Kidney glomerular epithelial cell (primary cell): ENCODE results near the gene PHKB.

Experiments
- DNase-seq: peaks from one replicate; lab custom pipeline; 2025; lab: John Stamatoyannopoulos, UW

Gene PHKB

DNA sequence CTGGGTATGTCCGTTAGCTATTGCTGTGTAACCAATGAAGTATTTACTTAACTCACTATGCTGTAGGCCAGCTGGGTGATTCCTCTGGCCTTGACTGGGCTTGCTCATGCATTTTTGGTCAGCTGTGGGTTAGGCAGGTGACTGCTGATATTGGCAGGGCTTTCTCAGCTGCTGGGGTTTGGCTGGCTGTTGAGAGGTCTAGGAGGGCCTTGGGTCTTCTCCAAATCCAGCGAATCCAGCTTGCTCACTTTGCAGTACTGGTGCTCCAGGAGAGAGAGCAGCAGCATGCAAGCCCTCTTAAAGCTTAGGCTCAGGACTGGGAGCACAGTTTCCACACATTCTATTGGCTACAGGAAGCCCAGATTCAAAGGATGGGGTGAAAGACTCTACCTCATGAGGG, 270.1 kb downstream of the PHKB start:
- DNase-seq, result no peak

DNA sequence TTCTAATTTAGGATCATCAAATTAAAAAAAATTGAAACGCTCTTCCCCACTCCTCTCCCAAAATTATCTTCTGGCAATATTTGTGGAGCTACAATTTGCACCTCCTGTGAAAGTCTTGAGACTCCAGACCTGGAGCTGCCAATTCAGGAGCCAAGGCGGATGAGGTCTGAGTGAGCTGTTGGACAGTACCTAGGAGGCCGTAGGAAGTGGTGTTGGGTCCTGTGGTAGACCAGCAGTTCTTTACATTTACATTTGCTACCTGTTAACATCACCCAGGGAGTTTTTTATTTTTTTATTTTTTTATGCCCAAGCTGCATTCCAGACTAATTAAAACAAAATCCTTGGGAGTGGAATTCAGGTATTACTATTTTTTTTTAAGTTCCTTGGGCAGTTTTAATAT, 271.0 kb downstream of the PHKB start:
- DNase-seq, result no peak

DNA sequence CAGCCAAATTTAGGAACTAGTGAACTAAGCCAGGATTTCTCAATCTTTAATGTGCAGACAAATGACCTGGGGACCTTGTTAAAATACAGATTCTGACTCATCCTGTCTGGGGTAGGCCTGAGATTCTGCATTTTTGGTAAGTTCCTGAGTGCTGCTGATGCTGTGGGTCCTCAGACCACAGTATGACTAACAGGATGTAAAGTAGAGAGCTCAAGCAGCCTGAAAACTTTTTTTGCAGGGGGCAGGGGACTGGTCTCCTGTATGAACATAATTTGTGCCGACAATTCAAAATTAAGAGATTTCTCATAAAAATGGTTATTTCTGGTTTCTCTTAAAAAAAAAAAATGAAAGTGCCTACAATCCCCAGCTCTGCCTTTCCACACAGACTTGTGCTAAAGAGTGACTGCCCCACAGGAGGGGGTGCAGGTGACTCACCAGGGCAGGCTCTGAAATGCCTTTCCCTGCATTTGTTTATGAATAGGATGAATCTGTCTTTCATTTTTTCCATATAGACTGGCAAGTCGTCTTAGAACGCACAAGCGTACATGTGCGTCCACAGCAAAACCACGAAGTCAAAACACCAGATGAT, 271.5 kb downstream of the PHKB start:
- DNase-seq, result peak; percentile 59

DNA sequence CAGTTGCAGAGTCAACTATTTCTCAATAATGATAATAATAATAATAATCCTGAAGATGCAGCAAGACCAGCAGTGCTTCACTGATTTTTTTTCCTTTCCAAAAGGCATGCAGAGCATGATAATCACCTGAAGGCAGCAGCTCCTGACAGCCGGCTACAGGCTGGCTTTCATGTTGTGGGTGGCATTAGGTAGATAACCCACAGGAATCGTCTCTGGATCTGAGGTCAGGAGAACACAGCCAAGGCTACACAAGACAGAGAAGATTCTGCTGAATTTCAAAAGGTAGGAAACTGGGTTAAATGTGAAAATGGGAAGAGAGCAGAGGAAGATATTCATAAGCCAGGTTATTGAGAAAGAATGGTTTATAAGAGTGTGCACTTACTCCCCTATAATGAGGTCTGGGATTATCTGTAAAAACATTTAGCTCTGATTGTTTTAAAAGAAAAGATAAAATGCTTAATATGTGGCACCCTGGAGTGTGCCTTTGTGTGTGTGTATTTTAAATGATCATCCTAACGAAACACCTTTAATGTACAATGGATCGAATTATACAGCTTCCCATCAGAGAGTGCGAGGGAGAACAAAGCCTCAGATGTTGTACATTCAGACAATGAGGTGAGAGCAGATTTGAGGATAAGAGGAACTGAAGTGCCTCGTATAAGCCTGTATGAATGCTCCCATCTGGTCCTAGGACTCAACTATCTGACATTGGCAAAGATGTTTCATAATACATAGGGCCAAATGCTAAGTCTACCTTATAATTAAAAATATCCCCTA, 273.1 kb downstream of the PHKB start:
- DNase-seq, result no peak

DNA sequence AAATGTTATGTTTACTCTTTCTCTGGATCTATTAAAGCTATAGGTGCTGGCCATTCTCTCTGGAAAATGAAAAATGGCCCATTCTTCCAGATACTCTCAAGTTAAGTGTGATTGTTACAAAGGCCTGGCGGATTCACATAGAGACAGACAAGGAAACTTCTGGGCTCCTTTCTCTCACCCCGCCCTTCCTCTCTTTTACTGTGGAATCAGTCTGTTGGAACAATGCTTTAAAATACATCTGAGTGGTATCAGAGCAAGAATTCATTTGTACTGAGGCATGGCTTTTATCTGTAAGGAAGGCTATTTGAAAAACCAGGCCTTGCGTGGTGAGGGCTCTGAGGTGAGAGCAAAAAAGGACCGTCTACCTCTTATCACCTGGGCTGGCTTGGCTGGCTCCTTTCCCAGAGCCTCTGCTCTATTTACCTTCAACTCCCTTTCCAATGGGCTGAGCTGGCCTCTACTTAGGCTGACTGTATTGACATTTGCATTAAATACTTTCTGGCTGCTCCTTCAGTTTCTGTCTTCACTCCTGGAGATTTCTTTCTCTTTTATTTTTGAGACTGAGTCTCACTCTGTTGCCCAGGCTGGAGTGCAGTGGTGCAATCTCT, 274.0 kb downstream of the PHKB start:
- DNase-seq, result no peak

DNA sequence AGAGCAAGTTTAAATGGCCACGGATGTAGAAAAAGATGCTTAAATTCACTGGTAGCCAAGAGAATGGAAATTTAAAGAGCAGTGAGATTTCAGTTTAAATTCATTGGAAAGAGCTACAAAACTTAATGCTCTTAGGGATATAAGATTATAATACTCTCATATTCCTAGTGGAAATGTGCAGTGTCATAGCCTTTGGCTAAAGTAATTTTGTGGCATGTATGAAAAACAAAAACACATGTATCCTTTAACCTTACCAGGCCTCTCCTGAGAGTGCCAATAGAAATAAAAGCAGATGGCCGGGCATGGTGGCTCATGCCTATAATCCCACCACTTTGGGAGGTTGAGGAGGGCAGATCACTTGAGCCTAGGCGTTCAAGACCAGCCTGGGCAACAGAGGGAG, 289.2 kb downstream of the PHKB start:
- DNase-seq, result no peak
